Uterus (tissue), 2 donors: ENCODE results near the gene ESPL1.

Experiments
- POLR2A ChIP-seq, 2 donors: fragments of 450-650 bp; IDR thresholded peaks; one replicate each; pipeline ENCODE4 v1.6.1; 2016; ENCODE audit warnings: antibody characterized with exemption in 2 of 2, mild to moderate bottlenecking in 1 of 2, moderate library complexity in 1 of 2
- TF ChIP-seq, protein P1 (sequence below), 4 experiments: fragments of 200-600 bp in 2 of 4; fragments of 450-650 bp in 2 of 4; sonication (generic) in 2 of 4; IDR thresholded peaks; one replicate each; pipeline ENCODE4 v1.5.1; 2016 to 2019; ENCODE audit warnings: antibody characterized with exemption in 4 of 4, mild to moderate bottlenecking in 2 of 4, moderate library complexity in 1 of 4

DNA sequence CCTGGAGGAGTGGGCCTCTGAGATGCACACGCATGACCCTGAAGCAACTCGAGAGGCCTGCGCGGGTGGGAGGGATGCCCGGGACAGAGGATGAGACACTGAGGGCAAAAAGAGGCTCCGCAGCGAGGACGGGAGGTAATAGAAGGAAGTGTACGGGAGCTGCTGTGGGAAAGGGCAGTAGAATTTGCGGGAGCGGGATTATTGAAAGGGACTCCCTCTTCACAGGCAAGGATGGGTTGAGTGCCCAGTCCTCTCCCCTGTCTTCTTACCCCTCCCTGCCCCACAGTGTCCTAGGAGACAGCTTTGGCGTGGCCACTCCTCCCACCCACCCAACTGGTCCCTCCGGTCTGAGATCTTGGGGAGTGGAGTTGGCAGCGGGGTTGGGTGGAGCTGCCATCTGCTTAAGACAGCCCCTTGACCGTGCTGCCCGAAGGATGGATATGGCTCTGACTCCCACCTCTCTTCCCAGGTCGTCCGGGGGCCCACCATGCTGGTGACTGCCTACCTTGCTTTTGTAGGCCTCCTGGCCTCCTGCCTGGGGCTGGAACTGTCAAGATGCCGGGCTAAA lies 15.7 kb upstream of the ESPL1 start:
- TF ChIP-seq, protein P1, sequence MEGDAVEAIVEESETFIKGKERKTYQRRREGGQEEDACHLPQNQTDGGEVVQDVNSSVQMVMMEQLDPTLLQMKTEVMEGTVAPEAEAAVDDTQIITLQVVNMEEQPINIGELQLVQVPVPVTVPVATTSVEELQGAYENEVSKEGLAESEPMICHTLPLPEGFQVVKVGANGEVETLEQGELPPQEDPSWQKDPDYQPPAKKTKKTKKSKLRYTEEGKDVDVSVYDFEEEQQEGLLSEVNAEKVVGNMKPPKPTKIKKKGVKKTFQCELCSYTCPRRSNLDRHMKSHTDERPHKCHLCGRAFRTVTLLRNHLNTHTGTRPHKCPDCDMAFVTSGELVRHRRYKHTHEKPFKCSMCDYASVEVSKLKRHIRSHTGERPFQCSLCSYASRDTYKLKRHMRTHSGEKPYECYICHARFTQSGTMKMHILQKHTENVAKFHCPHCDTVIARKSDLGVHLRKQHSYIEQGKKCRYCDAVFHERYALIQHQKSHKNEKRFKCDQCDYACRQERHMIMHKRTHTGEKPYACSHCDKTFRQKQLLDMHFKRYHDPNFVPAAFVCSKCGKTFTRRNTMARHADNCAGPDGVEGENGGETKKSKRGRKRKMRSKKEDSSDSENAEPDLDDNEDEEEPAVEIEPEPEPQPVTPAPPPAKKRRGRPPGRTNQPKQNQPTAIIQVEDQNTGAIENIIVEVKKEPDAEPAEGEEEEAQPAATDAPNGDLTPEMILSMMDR (IDR thresholded peaks at IDR 0.05) = no peak
- TF ChIP-seq POLR2A (IDR thresholded peaks at IDR 0.05) = no peak
